GM13977 (cell line): ENCODE measurements around the gene SMOC2.

Experiments
- DNase-seq: peaks from one replicate; pipeline ENCODE4 v3.0.0; 2012; ENCODE audit warnings: low spot score
- CTCF ChIP-seq: IDR thresholded peaks from 2 replicates; pipeline ENCODE4 v1.5.1; 2012; ENCODE audit warnings: mild to moderate bottlenecking, control low read depth; ENCODE audit not compliant: insufficient read depth; ENCODE audit errors: extremely low read depth, missing control alignments
- in situ Hi-C: fragments of 300-500 bp; cut with MboI; formaldehyde crosslinking; loops from one replicate; pipeline ENCODE4 v1.12.0; 2022; ENCODE audit warnings: low sequenced_read_pairs, low pct_unique_long_range_greater_than_20kb, mixed read lengths, inconsistent platforms; ENCODE audit not compliant: unreplicated experiment

The SMOC2 gene

GRCh38 chr6:168542301-168542700 is 101.3 kb downstream of the SMOC2 start:
- in situ Hi-C loops, result no loop called here
- no peak for DNase-seq
- no peak for TF ChIP-seq CTCF

- no peak for TF ChIP-seq CTCF
- no peak for DNase-seq
- in situ Hi-C loops, result no loop called here
Measured at GRCh38 chr6:168545428-168545827, 104.4 kb downstream of the SMOC2 start.

GRCh38 chr6:168546151-168546550 is 105.2 kb downstream of the SMOC2 start:
- DNase-seq, result no peak
- in situ Hi-C loops, result no loop called here
- no peak for TF ChIP-seq CTCF

- no peak for TF ChIP-seq CTCF
- in situ Hi-C loops, result no loop called here
- DNase-seq, result no peak
Measured at GRCh38 chr6:168546730-168547129, 105.7 kb downstream of the SMOC2 start.

GRCh38 chr6:168550326-168550725 is 109.3 kb downstream of the SMOC2 start:
- DNase-seq, result no peak
- TF ChIP-seq CTCF, result no peak
- in situ Hi-C loops, result no loop called here

GRCh38 chr6:168554472-168554871 is 113.5 kb downstream of the SMOC2 start:
- in situ Hi-C loops, result no loop called here
- no peak for TF ChIP-seq CTCF

More at GRCh38 chr6:168554472-168554871, 113.5 kb downstream of the SMOC2 start:
- no peak for DNase-seq
